SJCRH30 (cell line): Measurements from ENCODE around the gene KLF14. TPM values are rescaled to one million over a fixed set of nuclear protein-coding genes. Genes with fewer than 3 reads are reported as not detected.
"Not testable (repeated sequence)": the region's sequence is repeated elsewhere in the genome, so short reads cannot be mapped to it uniquely, and the experiment has no call there.

Experiments
- DNase-seq, 2 experiments: peaks; one replicate each; pipeline ENCODE4 v3.0.0-alpha.2; 2015 to 2020
- H3K27ac ChIP-seq: fragments of 250-450 bp; sonication (Bioruptor Pico); 2 replicates; pipeline ENCODE4 v1.5.1; 2020; ENCODE audit warnings: mild to moderate bottlenecking, moderate library complexity
- H3K27me3 ChIP-seq: fragments of 250-450 bp; sonication (Bioruptor Pico); 2 replicates; pipeline ENCODE4 v1.5.1; 2020; ENCODE audit warnings: mild to moderate bottlenecking, moderate library complexity
- H3K36me3 ChIP-seq: fragments of 250-450 bp; sonication (Bioruptor Pico); 2 replicates; pipeline ENCODE4 v1.5.1; 2020; ENCODE audit warnings: mild to moderate bottlenecking, moderate library complexity
- H3K4me1 ChIP-seq: fragments of 250-450 bp; sonication (Bioruptor Pico); 2 replicates; pipeline ENCODE4 v1.5.1; 2020; ENCODE audit warnings: mild to moderate bottlenecking, moderate library complexity
- H3K4me3 ChIP-seq: fragments of 250-450 bp; sonication (Bioruptor Pico); 2 replicates; pipeline ENCODE4 v1.5.1; 2020; ENCODE audit warnings: mild to moderate bottlenecking, moderate library complexity
- H3K9me3 ChIP-seq: fragments of 250-450 bp; sonication (Bioruptor Pico); replicated peaks from 2 replicates; pipeline ENCODE4 v1.5.1; 2020; ENCODE audit warnings: mild to moderate bottlenecking, moderate library complexity
- total RNA-seq: library from RNA; depleted of rRNA; stranded (reverse); fragments of >200 nt; shearing (Covaris generic); gene quantifications from 2 replicates; pipeline ENCODE4 v1.2.3, GENCODE V29; 2014; rRNA removed

KLF14 gene
- total RNA-seq, 1 experiment from 2014 or later = 1.6 TPM

GRCh38 chr7:130692396-130692795 lies 41.6 kb downstream of the KLF14 start:
- not testable (repeated sequence) for H3K36me3 ChIP-seq, H3K4me3 ChIP-seq, H3K9me3 ChIP-seq, H3K27ac ChIP-seq, DNase-seq, H3K4me1 ChIP-seq, H3K27me3 ChIP-seq

- no peaks in the 10 kb centered on the region for H3K4me1 ChIP-seq
- no peak overlapping the region for H3K4me3 ChIP-seq
- no peaks in the 10 kb centered on the region for H3K36me3 ChIP-seq
- no peak for DNase-seq
- H3K27me3 ChIP-seq = no peaks in the 10 kb centered on the region
- H3K27ac ChIP-seq = no peak overlapping the region
- 0 out of 2 replicates have a peak, but pooled peaks cover 5% of the 10 kb centered on the region for H3K9me3 ChIP-seq
Observed at GRCh38 chr7:130689683-130690082, 44.3 kb downstream of the KLF14 start.

- DNase-seq = no peak
- Histone ChIP-seq H3K9me3 (no peaks in the 10 kb centered on the region), H3K27ac (no peak overlapping the region), H3K36me3 (no peaks in the 10 kb centered on the region), H3K27me3 (no peaks in the 10 kb centered on the region), H3K4me3 (no peak overlapping the region), H3K4me1 (no peaks in the 10 kb centered on the region)
Observed at GRCh38 chr7:130683026-130683425, 51.0 kb downstream of the KLF14 start.

Other genes starting within 250 kb of the KLF14 start
- 1,979 and 2,085 TPM in 2 replicates for gene MEST, start 242.1 kb downstream of the KLF14 start, total RNA-seq
- gene COPG2, start 65.5 kb downstream of the KLF14 start, total RNA-seq = 53.9 and 54.6 TPM in 2 replicates
- gene TSGA13, start 47.7 kb downstream of the KLF14 start, total RNA-seq = not detected in 2 replicates